HG03196 (cell line): ENCODE measurements around the gene HES1.

Experiments
- ATAC-seq: cut with Tn5 transposase; IDR thresholded peaks from one replicate; pipeline ENCODE4 v1.9.1; 2021; ENCODE audit not compliant: unreplicated experiment

HES1 gene

GRCh38 chr3:194101592-194102432, 34.1 kb upstream of the HES1 start:
- peak; percentile 24 for ATAC-seq

- ATAC-seq, result no peak
Observed at GRCh38 chr3:194102436-194102835, 33.5 kb upstream of the HES1 start.

- peak; percentile 22 for ATAC-seq
Observed at GRCh38 chr3:194103505-194103904, 32.4 kb upstream of the HES1 start.

- ATAC-seq, result no peak
Observed at GRCh38 chr3:194103983-194104751, 31.8 kb upstream of the HES1 start.

GRCh38 chr3:194105292-194105691, 30.7 kb upstream of the HES1 start:
- no peak for ATAC-seq

- ATAC-seq, result no peak
Observed at GRCh38 chr3:194107107-194107506, 28.8 kb upstream of the HES1 start.

- ATAC-seq, result no peak
Observed at GRCh38 chr3:194109192-194109863, 26.6 kb upstream of the HES1 start.

- no peak for ATAC-seq
Observed at GRCh38 chr3:194110483-194110882, 25.5 kb upstream of the HES1 start.

GRCh38 chr3:194111336-194111735, 24.6 kb upstream of the HES1 start:
- no peak for ATAC-seq

- ATAC-seq, result no peak
Observed at GRCh38 chr3:194112120-194113106, 23.5 kb upstream of the HES1 start.

- ATAC-seq, result no peak
Observed at GRCh38 chr3:194114123-194114522, 21.8 kb upstream of the HES1 start.

- ATAC-seq, result no peak
Observed at GRCh38 chr3:194117104-194117845, 18.7 kb upstream of the HES1 start.

GRCh38 chr3:194118920-194119319, 17.0 kb upstream of the HES1 start:
- no peak for ATAC-seq

GRCh38 chr3:194119831-194120590, 15.9 kb upstream of the HES1 start:
- ATAC-seq, result no peak

GRCh38 chr3:194120789-194121770, 14.9 kb upstream of the HES1 start:
- no peak for ATAC-seq

- ATAC-seq, result no peak
Observed at GRCh38 chr3:194121891-194122631, 13.9 kb upstream of the HES1 start.

- ATAC-seq, result no peak
Observed at GRCh38 chr3:194123726-194124125, 12.2 kb upstream of the HES1 start.
